DMS79 (cell line): ENCODE results near the gene EEPD1.
A peak's percentile ranks its signal among the peaks of the same experiment; 100 is the strongest.
"Not testable (repeated sequence)": the region's sequence is repeated elsewhere in the genome, so short reads cannot be mapped to it uniquely, and the experiment has no call there.

ENCODE experiments used
- DNase-seq: peaks from one replicate; lab custom pipeline; 2025; lab: John Stamatoyannopoulos, UW

EEPD1 gene

GRCh38 chr7:36216063-36216684 is 63.1 kb downstream of the EEPD1 start:
- no peak for DNase-seq

- DNase-seq = no peak
Measured at GRCh38 chr7:36217211-36217960, 64.3 kb downstream of the EEPD1 start.

- DNase-seq = no peak
Measured at GRCh38 chr7:36217961-36218284, 64.9 kb downstream of the EEPD1 start.

GRCh38 chr7:36219429-36219828 is 66.4 kb downstream of the EEPD1 start:
- no peak for DNase-seq

GRCh38 chr7:36223851-36224250 is 70.8 kb downstream of the EEPD1 start:
- DNase-seq = no peak

- no peak for DNase-seq
Measured at GRCh38 chr7:36224934-36225858, 72.1 kb downstream of the EEPD1 start.

- no peak for DNase-seq
Measured at GRCh38 chr7:36226151-36226550, 73.1 kb downstream of the EEPD1 start.

GRCh38 chr7:36227223-36227622 is 74.2 kb downstream of the EEPD1 start:
- DNase-seq = no peak

- DNase-seq = no peak
Measured at GRCh38 chr7:36228039-36228438, 75.0 kb downstream of the EEPD1 start.

- no peak for DNase-seq
Measured at GRCh38 chr7:36231406-36231805, 78.4 kb downstream of the EEPD1 start.

- DNase-seq = no peak
Measured at GRCh38 chr7:36232555-36232954, 79.5 kb downstream of the EEPD1 start.

GRCh38 chr7:36232971-36233550 is 80.0 kb downstream of the EEPD1 start:
- no peak for DNase-seq

- no peak for DNase-seq
Measured at GRCh38 chr7:36236073-36236472, 83.0 kb downstream of the EEPD1 start.

- DNase-seq = no peak
Measured at GRCh38 chr7:36238138-36238537, 85.1 kb downstream of the EEPD1 start.

- DNase-seq = not testable (repeated sequence)
Measured at GRCh38 chr7:36243356-36243755, 90.3 kb downstream of the EEPD1 start.

- DNase-seq = not testable (repeated sequence)
Measured at GRCh38 chr7:36244001-36244400, 90.9 kb downstream of the EEPD1 start.

- no peak for DNase-seq
Measured at GRCh38 chr7:36244429-36244828, 91.4 kb downstream of the EEPD1 start.

GRCh38 chr7:36245684-36246299 is 92.7 kb downstream of the EEPD1 start:
- no peak for DNase-seq

- no peak for DNase-seq
Measured at GRCh38 chr7:36249091-36249490, 96.0 kb downstream of the EEPD1 start.

- DNase-seq = no peak
Measured at GRCh38 chr7:36253699-36254098, 100.6 kb downstream of the EEPD1 start.

GRCh38 chr7:36258510-36259259 is 105.6 kb downstream of the EEPD1 start:
- DNase-seq = peak; percentile 87
